ENCODE data around the gene BCL11A.

BCL11A gene

GRCh38 chr2:60450488-60450887 is 103.0 kb downstream of the BCL11A start:
- H3K4me1 Mint-ChIP-seq: peaks cover 64% of the 10 kb centered on the region
- no peaks in the 10 kb centered on the region for H3K27me3 Mint-ChIP-seq
- H3K36me3 Mint-ChIP-seq: peaks cover 28% of the 10 kb centered on the region
- ATAC-seq: no peak
- H3K27ac Mint-ChIP-seq: peak overlapping the region; percentile 74
- no peak overlapping the region for H3K4me3 Mint-ChIP-seq
- no peaks in the 10 kb centered on the region for H3K9me3 Mint-ChIP-seq

GRCh38 chr2:60447943-60448342 is 105.5 kb downstream of the BCL11A start:
- H3K27me3 Mint-ChIP-seq: no peaks in the 10 kb centered on the region
- H3K9me3 Mint-ChIP-seq: no peaks in the 10 kb centered on the region
- H3K36me3 Mint-ChIP-seq: peaks cover 6% of the 10 kb centered on the region
- peaks cover 80% of the 10 kb centered on the region for H3K4me1 Mint-ChIP-seq
- H3K4me3 Mint-ChIP-seq: no peak overlapping the region
- ATAC-seq: no peak
- peak overlapping the region; percentile 96 for H3K27ac Mint-ChIP-seq

- no peaks in the 10 kb centered on the region for H3K36me3 Mint-ChIP-seq
- no peaks in the 10 kb centered on the region for H3K27me3 Mint-ChIP-seq
- peaks cover 86% of the 10 kb centered on the region for H3K4me1 Mint-ChIP-seq
- no peaks in the 10 kb centered on the region for H3K9me3 Mint-ChIP-seq
- H3K4me3 Mint-ChIP-seq: peak overlapping the region; percentile 57
- ATAC-seq: peak; percentile 88
- peak overlapping the region; percentile 96 for H3K27ac Mint-ChIP-seq
Measured at GRCh38 chr2:60446413-60447267, 106.8 kb downstream of the BCL11A start.

GRCh38 chr2:60445684-60446179 is 107.7 kb downstream of the BCL11A start:
- Mint-ChIP-seq H3K27me3 (no peaks in the 10 kb centered on the region), H3K27ac (peak overlapping the region; percentile 96), H3K9me3 (no peaks in the 10 kb centered on the region), H3K4me1 (peaks cover 86% of the 10 kb centered on the region), H3K4me3 (no peak overlapping the region), H3K36me3 (no peaks in the 10 kb centered on the region)
- no peak for ATAC-seq

- H3K4me1 Mint-ChIP-seq: peaks cover 96% of the 10 kb centered on the region
- H3K27me3 Mint-ChIP-seq: no peaks in the 10 kb centered on the region
- no peak overlapping the region for H3K4me3 Mint-ChIP-seq
- H3K36me3 Mint-ChIP-seq: no peaks in the 10 kb centered on the region
- peak overlapping the region; percentile 60 for H3K27ac Mint-ChIP-seq
- H3K9me3 Mint-ChIP-seq: no peaks in the 10 kb centered on the region
- no peak for ATAC-seq
Measured at GRCh38 chr2:60442608-60443007, 110.8 kb downstream of the BCL11A start.

GRCh38 chr2:60441800-60442199 is 111.7 kb downstream of the BCL11A start:
- H3K9me3 Mint-ChIP-seq: no peaks in the 10 kb centered on the region
- peaks cover 96% of the 10 kb centered on the region for H3K4me1 Mint-ChIP-seq
- no peak overlapping the region for H3K4me3 Mint-ChIP-seq
- no peak for ATAC-seq
- H3K27me3 Mint-ChIP-seq: no peaks in the 10 kb centered on the region
- H3K36me3 Mint-ChIP-seq: no peaks in the 10 kb centered on the region
- H3K27ac Mint-ChIP-seq: peak overlapping the region; percentile 97

- ATAC-seq: no peak
- H3K4me3 Mint-ChIP-seq: no peak overlapping the region
- peak overlapping the region; percentile 97 for H3K27ac Mint-ChIP-seq
- no peaks in the 10 kb centered on the region for H3K27me3 Mint-ChIP-seq
- no peaks in the 10 kb centered on the region for H3K36me3 Mint-ChIP-seq
- H3K9me3 Mint-ChIP-seq: no peaks in the 10 kb centered on the region
- peaks cover 90% of the 10 kb centered on the region for H3K4me1 Mint-ChIP-seq
Measured at GRCh38 chr2:60440767-60441163, 112.7 kb downstream of the BCL11A start.

GRCh38 chr2:60440079-60440766 is 113.2 kb downstream of the BCL11A start:
- H3K9me3 Mint-ChIP-seq: no peaks in the 10 kb centered on the region
- peak overlapping the region; percentile 73 for H3K4me3 Mint-ChIP-seq
- no peaks in the 10 kb centered on the region for H3K36me3 Mint-ChIP-seq
- no peaks in the 10 kb centered on the region for H3K27me3 Mint-ChIP-seq
- H3K27ac Mint-ChIP-seq: peak overlapping the region; percentile 97
- H3K4me1 Mint-ChIP-seq: peaks cover 89% of the 10 kb centered on the region
- peak; percentile 13 for ATAC-seq

GRCh38 chr2:60439219-60439974 is 114.1 kb downstream of the BCL11A start:
- H3K36me3 Mint-ChIP-seq: no peaks in the 10 kb centered on the region
- H3K4me1 Mint-ChIP-seq: peaks cover 84% of the 10 kb centered on the region
- peak overlapping the region; percentile 97 for H3K27ac Mint-ChIP-seq
- peak; percentile 97 for ATAC-seq
- no peaks in the 10 kb centered on the region for H3K27me3 Mint-ChIP-seq
- peak overlapping the region; percentile 73 for H3K4me3 Mint-ChIP-seq
- H3K9me3 Mint-ChIP-seq: no peaks in the 10 kb centered on the region

GRCh38 chr2:60438653-60439052 is 114.8 kb downstream of the BCL11A start:
- Mint-ChIP-seq H3K9me3 (no peaks in the 10 kb centered on the region), H3K27ac (peak overlapping the region; percentile 97), H3K36me3 (no peaks in the 10 kb centered on the region), H3K4me1 (peaks cover 80% of the 10 kb centered on the region), H3K4me3 (peak overlapping the region; percentile 73), H3K27me3 (no peaks in the 10 kb centered on the region)
- ATAC-seq: no peak

GRCh38 chr2:60438131-60438530 is 115.3 kb downstream of the BCL11A start:
- H3K27me3 Mint-ChIP-seq: no peaks in the 10 kb centered on the region
- peaks cover 81% of the 10 kb centered on the region for H3K4me1 Mint-ChIP-seq
- no peaks in the 10 kb centered on the region for H3K9me3 Mint-ChIP-seq
- no peak overlapping the region for H3K4me3 Mint-ChIP-seq
- ATAC-seq: no peak
- H3K36me3 Mint-ChIP-seq: no peaks in the 10 kb centered on the region
- peak overlapping the region; percentile 97 for H3K27ac Mint-ChIP-seq

GRCh38 chr2:60437080-60437696 is 116.3 kb downstream of the BCL11A start:
- Mint-ChIP-seq H3K4me3 (no peak overlapping the region), H3K4me1 (peaks cover 83% of the 10 kb centered on the region), H3K27me3 (no peaks in the 10 kb centered on the region), H3K27ac (peak overlapping the region; percentile 97), H3K9me3 (no peaks in the 10 kb centered on the region), H3K36me3 (no peaks in the 10 kb centered on the region)
- no peak for ATAC-seq

GRCh38 chr2:60433018-60433596 is 120.3 kb downstream of the BCL11A start:
- Mint-ChIP-seq H3K36me3 (no peaks in the 10 kb centered on the region), H3K4me1 (peaks cover 48% of the 10 kb centered on the region), H3K4me3 (no peak overlapping the region), H3K27me3 (no peaks in the 10 kb centered on the region), H3K9me3 (no peaks in the 10 kb centered on the region), H3K27ac (peak overlapping the region; percentile 26)
- ATAC-seq: peak; percentile 51

GRCh38 chr2:60432035-60432601 is 121.3 kb downstream of the BCL11A start:
- ATAC-seq: no peak
- H3K36me3 Mint-ChIP-seq: no peaks in the 10 kb centered on the region
- H3K9me3 Mint-ChIP-seq: no peaks in the 10 kb centered on the region

More at GRCh38 chr2:60432035-60432601, 121.3 kb downstream of the BCL11A start:
- H3K27me3 Mint-ChIP-seq: no peaks in the 10 kb centered on the region
- H3K4me1 Mint-ChIP-seq: peaks cover 38% of the 10 kb centered on the region
- H3K27ac Mint-ChIP-seq: peak overlapping the region; percentile 26
- H3K4me3 Mint-ChIP-seq: no peak overlapping the region

Measured in stimulated activated memory B cell treated with anti-CD40 and anti-IgM and Interleukin-4, amounts not matched to agents 10 μg/mL and 1 μg/mL and 100 μg/mL, for 72 hours (primary cell).